CD14-positive monocyte (primary cell): Measurements from ENCODE around the gene MACF1. TPM values are rescaled to one million over a fixed set of nuclear protein-coding genes. Genes with fewer than 3 reads are reported as not detected.

Experiments
- DNase-seq, 3 donors: peaks; one replicate each; pipeline ENCODE4 v3.0.0-alpha.2; 2011 to 2022
- H2AFZ ChIP-seq: 2 replicates; pipeline ENCODE4 v1.6.0; 2012; ENCODE audit warnings: mild to moderate bottlenecking, low read depth, low read length, inconsistent platforms; ENCODE audit not compliant: insufficient read depth, poor library complexity, severe bottlenecking
- H3K27ac ChIP-seq, 2 donors: 1 replicate in 1 of 2; 2 replicates in 1 of 2; pipeline ENCODE4 v1.5.1; 2012 to 2013; ENCODE audit warnings: low read length in 2 of 2, control low read depth in 1 of 2, inconsistent platforms in 1 of 2, low read depth in 1 of 2, mild to moderate bottlenecking in 1 of 2
- H3K27me3 ChIP-seq, 2 donors: one replicate each; pipeline versions ENCODE4 v1.6.0 to v1.6.1; 2011 to 2013; ENCODE audit warnings: low read length in 2 of 2; ENCODE audit not compliant: control insufficient read depth in 2 of 2, insufficient read depth in 2 of 2
- H3K36me3 ChIP-seq, 2 donors: replicated peaks in 1 of 2; 1 replicate in 1 of 2; 2 replicates in 1 of 2; pipeline versions ENCODE4 v1.5.1 to v1.6.1; 2012 to 2013; ENCODE audit warnings: low read length in 2 of 2, control low read depth in 1 of 2, inconsistent platforms in 1 of 2, mild to moderate bottlenecking in 1 of 2; ENCODE audit not compliant: insufficient read depth in 2 of 2, control insufficient read depth in 1 of 2
- H3K4me1 ChIP-seq, 2 donors: 1 replicate in 1 of 2; 2 replicates in 1 of 2; pipeline versions ENCODE4 v1.5.1 to v1.6.1; 2012 to 2013; ENCODE audit warnings: low read length in 2 of 2, control low read depth in 1 of 2, inconsistent platforms in 1 of 2, mild to moderate bottlenecking in 1 of 2, moderate library complexity in 1 of 2; ENCODE audit not compliant: insufficient read depth in 2 of 2, control insufficient read depth in 1 of 2
- H3K4me2 ChIP-seq: replicated peaks from 2 replicates; pipeline ENCODE3; 2012; ENCODE audit warnings: low read length, moderate library complexity, mild to moderate bottlenecking; ENCODE audit not compliant: poor library complexity, severe bottlenecking; ENCODE audit errors: extremely low read depth
- H3K4me3 ChIP-seq, 3 experiments: fragments of 200-600 bp in 1 of 3; sonication (generic) in 1 of 3; replicated peaks in 1 of 3; 1 replicate in 2 of 3; 2 replicates in 1 of 3; pipeline ENCODE4 v1.5.1; 2011 to 2013; ENCODE audit warnings: low read length in 3 of 3, mild to moderate bottlenecking in 3 of 3, control low read depth in 2 of 3, low read depth in 2 of 3, inconsistent platforms in 1 of 3, moderate library complexity in 1 of 3
- H3K79me2 ChIP-seq: 2 replicates; pipeline ENCODE4 v1.6.0; 2012; ENCODE audit warnings: mild to moderate bottlenecking, control low read depth, inconsistent platforms, low read length, moderate library complexity; ENCODE audit not compliant: insufficient read depth
- H3K9ac ChIP-seq: 2 replicates; pipeline ENCODE4 v1.6.0; 2017; ENCODE audit warnings: low read length, mild to moderate bottlenecking; ENCODE audit not compliant: insufficient read depth, poor library complexity, severe bottlenecking
- H3K9me3 ChIP-seq, 2 donors: replicated peaks in 1 of 2; 1 replicate in 1 of 2; 2 replicates in 1 of 2; pipeline versions ENCODE4 v1.5.1 to v1.6.1; 2012 to 2013; ENCODE audit warnings: low read length in 2 of 2, control low read depth in 1 of 2; ENCODE audit not compliant: control insufficient read depth in 1 of 2, insufficient read depth in 1 of 2
- H4K20me1 ChIP-seq: 2 replicates; pipeline ENCODE4 v1.6.0; 2012; ENCODE audit warnings: mild to moderate bottlenecking, low read length, control low read depth, moderate library complexity; ENCODE audit not compliant: insufficient read depth
- H3K27ac Mint-ChIP-seq, 7 donors: one replicate each; pipeline ENCODE4 v1.8.0; 2020; ENCODE audit warnings: mild to moderate bottlenecking in 7 of 7, mixed read lengths in 7 of 7, moderate library complexity in 6 of 7, inconsistent platforms in 2 of 7
- H3K27me3 Mint-ChIP-seq, 3 donors: one replicate each; pipeline ENCODE4 v1.8.0; 2021 to 2022; ENCODE audit warnings: low read depth in 3 of 3, mild to moderate bottlenecking in 3 of 3, mixed read lengths in 3 of 3, moderate library complexity in 3 of 3, inconsistent platforms in 1 of 3
- H3K36me3 Mint-ChIP-seq, 2 donors: one replicate each; pipeline ENCODE4 v1.8.0; 2020; ENCODE audit warnings: mixed read lengths in 2 of 2, inconsistent platforms in 1 of 2, mild to moderate bottlenecking in 1 of 2
- H3K4me1 Mint-ChIP-seq: one replicate; pipeline ENCODE4 v1.8.0; 2020; ENCODE audit warnings: mild to moderate bottlenecking, mixed read lengths
- H3K4me3 Mint-ChIP-seq, 2 donors: one replicate each; pipeline ENCODE4 v1.8.0; 2020; ENCODE audit warnings: mild to moderate bottlenecking in 2 of 2, mixed read lengths in 2 of 2, moderate library complexity in 1 of 2
- H3K9me3 Mint-ChIP-seq, 7 donors: one replicate each; pipeline ENCODE4 v1.8.0; 2020 to 2022; ENCODE audit warnings: mixed read lengths in 7 of 7, mild to moderate bottlenecking in 6 of 7, moderate library complexity in 6 of 7, inconsistent platforms in 2 of 7
- CTCF ChIP-seq: fragments of 200-600 bp; IDR thresholded peaks from one replicate; pipeline ENCODE4 v1.8.0; 2022; ENCODE audit warnings: antibody characterized with exemption, mild to moderate bottlenecking
- WGBS: methylation state at CpG from one replicate; pipeline ENCODE4 v1.1.5; 2013; ENCODE audit warnings: missing lambda C conversion rate; ENCODE audit not compliant: insufficient coverage; 5-methylcytosine and 5-hydroxymethylcytosine counted together
- intact Hi-C, 2 donors: fragments of 100-400 bp; cut with micrococcal nuclease; formaldehyde crosslinking; loops; one replicate each; pipeline versions ENCODE4 v1.15.0 to v1.15.1; 2023
- polyA plus RNA-seq, 3 donors: library from polyadenylated mRNA; depleted of rRNA in 1 of 3; unstranded in 2 of 3; stranded (reverse) in 1 of 3; fragments of 300-500 nt in 2 of 3; fragments of >200 nt in 1 of 3; fragmentation: Illumina TruSeq in 2 of 3; gene quantifications; 1 replicate in 2 of 3; 2 replicates in 1 of 3; pipeline ENCODE4 v1.2.3, GENCODE V29; 2012 to 2021

MACF1 gene
- polyA plus RNA-seq, 3 donors, result 3.4 to 36.8 (median 4.5) TPM

GRCh38 chr1:39310691-39311090 is 106.2 kb downstream of the MACF1 start:
- DNase-seq, result no peak
- H3K4me3 Mint-ChIP-seq, result no peak overlapping the region
- H2AFZ ChIP-seq, result no peak overlapping the region
- H4K20me1 ChIP-seq, result no peaks in the 10 kb centered on the region
- WGBS, result 99% methylated on average over 4 of the region's 4 CpGs
- no peak overlapping the region for H3K4me2 ChIP-seq
- H3K4me1 Mint-ChIP-seq, result peaks cover 8% of the 10 kb centered on the region
- no peaks in the 10 kb centered on the region for H3K4me1 ChIP-seq
- H3K9me3 Mint-ChIP-seq, result no peaks in the 10 kb centered on the region
- no peak overlapping the region for H3K4me3 ChIP-seq
- peaks cover 60 to 93% of the 10 kb centered on the region in 2 donors for H3K36me3 ChIP-seq
- peaks cover 0 to 1% (median 0%) of the 10 kb centered on the region in 3 donors for H3K27me3 Mint-ChIP-seq
- no peak for TF ChIP-seq CTCF
- intact Hi-C loops, result loop anchor here in 1 of 2 donors (10.0 kb wide), 1 partner anchor 134 kb away; no protein-coding TSS in a partner anchor
- no peaks in the 10 kb centered on the region for H3K79me2 ChIP-seq
- H3K27ac ChIP-seq, result peak overlapping the region in 1 of 2 donors; percentile 3
- H3K9me3 ChIP-seq, result no peaks in the 10 kb centered on the region
- H3K9ac ChIP-seq, result no peak overlapping the region
- no peaks in the 10 kb centered on the region for H3K27me3 ChIP-seq
- peak overlapping the region in 2 of 7 donors; percentile 37 to 72 for H3K27ac Mint-ChIP-seq
- peaks cover 71 to 90% of the 10 kb centered on the region in 2 donors for H3K36me3 Mint-ChIP-seq

- no peaks in the 10 kb centered on the region for H4K20me1 ChIP-seq
- TF ChIP-seq CTCF, result no peak
- H3K36me3 Mint-ChIP-seq, result peaks cover 89 to 92% of the 10 kb centered on the region in 2 donors
- peaks cover 95 to 100% of the 10 kb centered on the region in 2 donors for H3K36me3 ChIP-seq
- no peaks in the 10 kb centered on the region for H3K4me1 Mint-ChIP-seq
- H3K27ac ChIP-seq, result no peak overlapping the region
- H3K4me1 ChIP-seq, result no peaks in the 10 kb centered on the region
- H3K4me3 ChIP-seq, result no peak overlapping the region
- intact Hi-C loops, result loop anchor here in 1 of 2 donors (10.0 kb wide), 1 partner anchor 128 kb away; no protein-coding TSS in a partner anchor
- H3K79me2 ChIP-seq, result no peaks in the 10 kb centered on the region
- no peak overlapping the region for H3K4me3 Mint-ChIP-seq
- no peaks in the 10 kb centered on the region for H3K9me3 ChIP-seq
- H3K9ac ChIP-seq, result no peak overlapping the region
- no peak overlapping the region for H3K4me2 ChIP-seq
- H3K9me3 Mint-ChIP-seq, result no peaks in the 10 kb centered on the region
- H3K27ac Mint-ChIP-seq, result peak overlapping the region in 2 of 7 donors; percentile 25 to 36
- peaks cover 0 to 1% (median 0%) of the 10 kb centered on the region in 3 donors for H3K27me3 Mint-ChIP-seq
- 100% methylated on average over 2 of the region's 8 CpGs for WGBS
- no peak for DNase-seq
- H2AFZ ChIP-seq, result no peak overlapping the region
- H3K27me3 ChIP-seq, result no peaks in the 10 kb centered on the region
Observed at GRCh38 chr1:39317111-39317510, 112.6 kb downstream of the MACF1 start.
